ENCODE measurements around the gene ACAA1. TPM values are rescaled to one million over a fixed set of nuclear protein-coding genes. Genes with fewer than 3 reads are reported as not detected.
"Not testable (repeated sequence)": the region's sequence is repeated elsewhere in the genome, so short reads cannot be mapped to it uniquely, and the experiment has no call there.

The ACAA1 gene
- total RNA-seq, 1 donor from 2014 or later = 135 TPM

DNA sequence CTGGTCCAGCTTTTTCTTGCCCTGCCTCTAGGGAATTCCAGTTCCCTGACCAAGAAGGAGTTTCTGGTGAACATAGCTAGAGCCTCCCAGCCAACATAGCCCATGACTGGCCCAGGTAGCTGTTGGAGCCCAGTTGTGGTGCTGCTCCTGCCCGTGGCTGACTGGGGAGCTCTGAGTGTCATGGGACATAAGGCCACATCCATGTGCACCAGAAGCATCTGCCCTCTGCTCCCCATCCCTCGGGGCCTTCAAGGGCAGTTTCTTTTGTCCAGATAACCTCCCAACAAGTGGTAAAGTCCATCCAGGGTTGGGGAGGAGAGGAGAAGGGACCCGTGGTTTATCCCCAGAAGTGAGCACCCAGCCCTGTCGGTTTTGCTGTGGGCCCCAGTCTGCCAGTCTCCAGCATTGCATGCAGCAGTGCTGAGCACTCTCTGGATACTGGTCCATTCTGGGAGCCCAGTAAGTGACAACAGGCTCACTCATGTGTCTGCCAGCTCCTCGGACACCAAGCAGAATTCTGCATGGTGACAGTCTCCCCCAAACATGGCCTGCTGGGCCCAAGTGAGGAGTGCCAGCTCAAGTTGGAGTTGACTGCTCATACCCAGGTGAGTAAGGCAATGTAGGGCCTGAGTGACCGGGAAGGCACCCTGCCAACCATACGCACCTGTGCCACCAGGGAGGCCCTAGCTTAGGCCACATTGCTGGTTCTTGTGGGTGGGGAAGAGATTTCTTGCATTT lies 28.8 kb downstream of the ACAA1 start:
- no peak for DNase-seq (ENCODE audit: low spot score)

DNA sequence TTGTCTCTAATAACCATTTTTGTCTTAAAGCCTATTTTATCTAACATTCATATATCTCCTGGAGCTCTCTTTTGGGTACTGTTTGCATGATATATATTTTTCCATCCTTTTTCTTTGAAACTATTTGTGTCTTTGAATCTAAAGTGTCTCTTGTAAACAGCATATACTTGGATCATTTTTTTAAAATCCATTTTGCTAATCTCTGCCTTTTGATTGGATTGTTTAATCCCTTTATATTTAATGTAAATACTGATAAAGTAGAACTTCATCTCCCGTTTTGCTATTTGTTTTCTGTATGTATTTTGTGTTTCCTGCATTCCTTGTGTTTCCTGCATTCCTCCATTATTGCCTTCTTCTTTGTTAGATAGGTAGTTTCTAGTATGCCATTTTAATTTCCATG lies 31.4 kb downstream of the ACAA1 start:
- no peak for DNase-seq (ENCODE audit: low spot score)

DNA sequence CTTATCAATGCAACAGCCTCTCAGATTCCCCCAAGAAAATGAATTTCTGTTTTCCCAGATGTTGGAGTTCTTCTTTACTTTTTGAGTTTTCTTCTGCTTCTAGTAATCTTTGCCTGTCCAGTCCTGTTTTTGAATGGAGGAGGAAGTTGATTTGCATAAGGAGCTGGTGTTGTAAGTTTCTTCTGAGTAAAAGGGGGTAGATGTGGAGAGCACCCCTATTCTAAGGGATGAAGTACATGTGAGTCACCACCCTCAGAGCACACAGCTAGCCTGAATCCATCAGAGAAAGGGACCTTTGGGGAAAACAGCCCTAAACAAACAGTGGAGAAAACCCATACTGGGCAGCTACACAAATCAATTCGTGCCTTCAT lies 34.5 kb downstream of the ACAA1 start:
- DNase-seq (ENCODE audit: low spot score) = no peak

DNA sequence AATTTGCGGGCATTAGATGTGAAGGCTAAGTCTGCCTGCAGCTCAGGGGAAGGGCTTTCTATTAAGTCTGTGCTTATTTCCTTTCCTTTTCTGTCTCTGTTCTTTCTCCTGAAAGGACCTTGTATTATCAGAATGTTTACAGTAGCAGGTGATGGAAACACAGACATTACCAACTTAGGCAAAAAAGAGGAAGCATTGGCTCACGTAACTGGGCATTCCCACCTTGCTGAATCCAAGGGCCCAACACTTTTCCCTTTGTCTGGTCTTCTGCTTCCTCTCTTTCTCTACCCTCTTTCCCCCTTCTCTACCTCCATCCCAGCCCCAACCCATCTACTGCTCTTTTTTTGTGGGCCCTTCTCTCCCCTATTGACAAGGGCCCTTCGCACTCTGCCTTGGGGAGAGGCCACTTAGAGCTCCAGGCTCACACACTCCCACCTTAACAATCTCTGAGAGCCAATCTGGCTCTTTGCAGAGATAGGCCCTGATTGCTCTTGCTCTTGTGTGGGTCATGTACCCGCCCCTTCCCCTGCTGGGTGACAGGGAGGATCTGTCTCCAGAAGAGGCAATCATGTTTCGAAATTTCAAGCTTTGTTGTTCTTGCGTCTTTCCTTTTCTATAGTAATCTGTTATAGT lies 35.0 kb downstream of the ACAA1 start:
- no peak for DNase-seq (ENCODE audit: low spot score)

DNA sequence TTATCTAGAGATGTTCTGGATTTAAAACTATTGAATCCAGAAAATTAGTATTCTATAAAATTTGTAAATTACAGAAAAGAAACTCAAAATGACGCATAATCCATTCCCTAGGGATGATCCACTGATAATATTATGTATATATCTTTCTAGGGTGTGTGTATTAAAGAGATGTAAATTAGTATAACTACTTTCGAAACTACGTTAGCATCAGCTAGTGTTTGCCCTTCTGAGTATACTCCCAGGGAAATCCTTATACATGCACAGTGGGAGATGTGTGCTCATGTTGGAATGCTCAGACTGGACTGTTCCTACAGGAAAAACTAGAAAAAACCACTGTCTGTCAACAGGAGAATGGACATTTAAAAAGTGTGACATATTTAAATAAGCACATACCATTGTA lies 36.4 kb downstream of the ACAA1 start:
- no peak for DNase-seq (ENCODE audit: low spot score)

DNA sequence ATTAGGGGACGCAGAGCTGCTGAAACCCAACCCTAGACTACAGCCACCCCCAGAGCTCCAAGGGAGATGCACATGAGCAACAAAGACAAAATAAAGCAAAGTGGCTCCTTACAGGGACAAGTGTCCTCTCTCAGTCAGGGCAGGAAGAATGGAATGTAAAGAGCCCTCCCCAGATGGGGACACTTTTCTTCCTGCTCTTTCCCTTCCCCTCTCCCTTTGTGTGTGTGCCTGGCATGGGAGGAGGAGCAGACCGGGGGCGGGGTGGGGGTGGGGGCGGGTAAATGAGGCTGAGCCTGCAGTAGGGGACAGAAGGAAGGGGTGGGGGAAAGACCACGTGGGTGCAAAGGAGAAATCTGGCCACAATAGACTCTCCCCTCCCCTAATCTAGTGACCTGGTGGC lies 37.4 kb downstream of the ACAA1 start:
- DNase-seq (ENCODE audit: low spot score) = no peak

DNA sequence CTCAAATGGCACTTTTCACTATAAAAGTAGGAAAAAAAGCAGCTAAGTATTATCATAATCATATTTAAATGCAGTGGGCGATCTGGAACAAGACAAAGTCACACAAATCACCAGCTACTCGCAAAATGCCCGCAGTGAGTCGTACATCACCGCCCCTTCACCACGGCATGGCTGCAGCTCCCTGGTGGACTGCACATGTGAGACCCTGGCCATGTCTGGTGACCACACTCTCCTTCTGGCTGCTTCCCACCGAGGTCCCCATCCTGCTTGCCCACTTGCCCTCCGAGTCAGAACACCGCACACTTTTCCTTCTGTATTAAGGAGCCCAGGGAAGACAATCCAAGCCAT lies 38.6 kb downstream of the ACAA1 start:
- DNase-seq (ENCODE audit: low spot score) = no peak

DNA sequence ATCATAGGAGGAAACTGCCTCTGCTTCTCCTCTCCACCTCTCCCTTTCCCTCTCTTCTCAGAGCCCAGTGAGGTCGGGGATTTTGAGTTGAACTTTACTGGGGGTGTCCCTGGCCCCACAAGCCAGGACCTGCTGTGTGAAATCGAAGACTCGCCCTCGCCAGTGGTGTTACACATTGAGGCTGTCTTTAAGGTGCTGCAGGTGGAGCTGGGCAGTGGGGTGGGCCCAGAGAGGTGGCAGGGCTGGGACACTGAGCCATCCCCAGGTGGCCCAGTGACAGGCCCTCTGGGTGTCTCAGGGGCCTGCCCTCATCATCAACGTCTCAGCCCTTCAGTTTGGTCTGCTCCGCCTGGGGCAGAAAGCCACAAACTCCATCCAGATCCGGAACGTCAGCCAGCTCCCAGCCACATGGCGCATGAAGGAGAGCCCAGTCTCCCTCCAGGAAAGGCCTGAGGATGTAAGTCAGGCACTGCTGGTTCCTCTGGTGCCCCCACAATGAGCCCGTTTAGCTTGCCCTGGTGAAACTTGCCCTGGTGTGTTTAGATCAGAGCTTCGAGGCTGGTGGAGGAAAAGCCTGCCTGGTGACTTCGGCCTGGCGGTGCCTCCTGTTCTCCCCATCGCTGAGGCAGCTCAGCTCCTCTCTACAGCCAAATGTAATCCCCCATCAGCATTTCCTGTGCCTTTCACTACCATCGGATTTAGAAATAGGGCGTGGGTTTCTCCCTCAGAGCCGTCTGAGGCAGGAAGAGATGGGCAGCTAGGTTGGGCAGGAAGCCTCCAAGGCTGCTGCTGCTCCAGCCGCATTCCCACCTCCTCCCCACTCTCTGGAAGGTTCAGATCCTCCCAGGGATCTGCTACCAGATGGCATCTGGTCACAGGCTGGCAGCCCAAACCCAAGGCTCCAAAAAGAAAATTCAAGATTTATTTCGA lies 39.2 kb downstream of the ACAA1 start:
- DNase-seq (ENCODE audit: low spot score) = no peak

DNA sequence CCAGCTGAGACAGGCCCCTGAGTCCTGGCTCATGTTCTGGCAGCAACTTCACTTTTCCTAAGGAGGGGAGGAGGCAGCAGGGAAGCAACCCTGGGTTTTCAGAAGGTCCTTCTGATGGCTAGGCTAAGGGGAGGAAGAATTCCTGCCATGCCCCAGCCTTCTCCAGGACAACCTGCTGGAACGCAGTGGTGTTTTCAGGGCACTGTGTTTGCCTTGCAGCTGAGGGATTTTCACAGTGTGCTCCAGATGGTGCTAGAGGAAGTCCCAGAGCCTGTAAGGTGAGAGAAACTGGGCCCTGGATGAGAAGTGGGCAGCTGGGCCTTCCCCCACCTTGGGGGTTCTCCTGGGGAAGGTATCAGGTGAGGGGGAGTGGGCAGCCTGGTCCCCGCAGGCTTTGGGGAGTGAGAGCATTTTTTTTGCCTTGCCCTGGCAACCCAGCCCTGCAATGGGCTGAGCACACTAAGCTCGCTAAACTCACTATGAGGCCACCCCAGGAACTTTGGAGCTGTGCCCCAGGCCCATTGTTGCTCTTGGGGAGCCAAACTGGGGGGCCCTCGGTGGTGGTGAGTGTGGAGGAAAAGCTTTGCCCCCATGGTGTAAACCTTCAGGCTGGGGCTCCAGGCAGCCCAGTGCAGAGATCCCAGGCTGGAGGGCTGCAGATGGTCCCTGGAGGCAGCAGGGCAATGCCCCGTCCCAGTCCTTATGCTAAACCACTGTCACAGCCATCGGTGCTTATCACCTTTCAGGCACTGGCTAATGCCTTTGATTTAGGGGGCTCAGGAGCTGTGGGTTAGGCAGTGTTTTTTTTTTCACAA lies 41.1 kb downstream of the ACAA1 start:
- no peak for DNase-seq (ENCODE audit: low spot score)

DNA sequence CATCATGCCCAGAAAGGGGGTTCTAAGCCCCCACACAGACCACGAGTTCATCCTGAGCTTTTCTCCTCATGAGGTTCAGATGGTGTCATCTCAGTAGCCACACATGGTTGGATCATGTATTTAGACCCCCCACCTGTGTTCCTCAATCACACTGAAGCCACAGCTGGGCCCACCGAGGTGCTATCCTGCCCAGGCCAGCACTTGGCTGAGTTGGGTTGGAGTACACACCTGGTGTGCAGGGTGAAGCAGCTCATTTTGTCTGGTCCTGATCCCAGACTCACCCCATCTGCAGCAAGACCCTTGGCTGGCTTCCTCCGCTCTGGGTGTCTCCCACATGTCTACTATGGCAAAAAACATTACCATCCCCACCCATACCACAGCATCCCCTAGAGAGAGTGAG lies 41.9 kb downstream of the ACAA1 start:
- DNase-seq (ENCODE audit: low spot score) = no peak

DNA sequence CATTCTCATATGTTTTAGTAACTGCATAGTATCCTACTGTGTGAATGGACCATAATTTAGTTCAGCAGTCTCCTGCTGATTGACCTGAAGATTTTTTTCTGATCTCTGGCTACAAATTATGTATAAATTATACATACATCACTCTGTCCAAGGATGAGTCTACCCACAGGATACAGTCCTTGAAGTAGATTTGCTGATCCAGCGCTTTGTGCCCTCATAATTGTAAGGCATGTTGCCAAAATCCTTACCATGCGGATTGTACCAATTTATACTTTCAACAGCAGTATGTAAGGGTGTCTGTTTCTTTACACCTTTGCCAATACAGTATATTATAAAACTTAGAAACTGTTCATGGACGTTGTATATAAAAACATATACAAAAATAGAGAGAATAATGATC lies 46.5 kb downstream of the ACAA1 start:
- no peak for DNase-seq (ENCODE audit: low spot score)

DNA sequence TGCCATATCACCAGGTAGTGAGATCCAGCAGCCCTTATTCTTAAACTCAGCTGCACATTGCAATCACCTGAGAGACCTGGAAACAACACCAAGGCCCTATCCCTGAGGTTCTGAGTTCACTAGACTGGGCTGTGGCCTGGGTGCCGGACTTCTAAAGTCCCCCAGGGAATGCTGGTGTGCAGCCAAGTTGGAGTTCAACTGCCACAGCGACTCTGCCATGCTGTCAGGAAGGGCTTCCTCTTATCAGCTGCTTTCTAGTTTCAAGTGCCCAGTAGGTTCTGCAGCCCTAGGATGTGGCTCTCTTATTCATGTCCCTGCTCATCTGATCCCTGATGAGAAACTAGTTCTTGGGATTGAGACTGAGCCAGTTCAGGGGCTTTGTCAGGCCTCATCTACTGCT lies 47.8 kb downstream of the ACAA1 start:
- DNase-seq (ENCODE audit: low spot score) = no peak

DNA sequence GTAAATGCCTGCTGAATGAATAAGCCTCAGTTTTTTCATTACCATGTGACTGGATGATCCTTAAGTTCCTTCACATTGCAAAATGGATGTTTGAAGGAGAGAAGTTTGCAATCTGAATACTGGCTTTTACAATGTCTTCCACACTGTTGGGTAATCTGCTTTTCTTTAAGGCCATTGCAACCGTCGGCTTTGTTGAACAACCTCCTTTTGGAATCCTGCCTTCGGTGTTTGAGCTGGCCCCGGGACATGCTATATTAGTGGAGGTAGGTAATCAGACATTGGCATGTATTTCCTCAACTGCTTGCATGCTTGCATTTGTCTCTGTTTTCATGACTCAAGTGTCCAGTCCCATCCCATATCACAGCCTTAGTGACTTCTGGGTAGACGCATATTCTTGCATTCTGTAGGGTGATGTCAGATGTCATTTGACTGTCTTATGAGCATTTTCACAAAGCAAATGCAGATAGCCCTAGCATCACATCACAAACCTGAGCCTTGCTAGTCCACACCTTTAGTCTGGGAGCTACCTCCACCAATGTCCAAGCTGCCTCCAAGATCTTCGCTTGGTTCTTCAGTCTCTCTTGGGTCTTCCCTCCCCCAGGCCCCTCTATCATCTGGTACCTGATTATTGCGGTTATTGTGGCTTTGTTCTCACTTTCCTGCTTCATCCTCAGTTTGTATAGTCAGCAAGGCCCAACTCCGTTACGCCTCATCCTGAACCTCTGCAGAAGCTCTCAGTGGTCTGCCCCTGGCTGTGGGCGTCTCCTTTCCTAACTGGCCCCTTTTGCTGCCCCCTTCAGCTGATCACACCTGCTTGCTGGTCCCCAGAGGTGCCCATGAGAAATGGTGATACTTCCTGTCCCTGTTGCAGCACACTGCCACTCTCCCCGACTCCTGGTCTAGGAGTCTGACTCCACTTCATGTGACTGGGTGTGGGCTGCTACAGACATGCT lies 48.5 kb downstream of the ACAA1 start:
- no peak for DNase-seq (ENCODE audit: low spot score)

DNA sequence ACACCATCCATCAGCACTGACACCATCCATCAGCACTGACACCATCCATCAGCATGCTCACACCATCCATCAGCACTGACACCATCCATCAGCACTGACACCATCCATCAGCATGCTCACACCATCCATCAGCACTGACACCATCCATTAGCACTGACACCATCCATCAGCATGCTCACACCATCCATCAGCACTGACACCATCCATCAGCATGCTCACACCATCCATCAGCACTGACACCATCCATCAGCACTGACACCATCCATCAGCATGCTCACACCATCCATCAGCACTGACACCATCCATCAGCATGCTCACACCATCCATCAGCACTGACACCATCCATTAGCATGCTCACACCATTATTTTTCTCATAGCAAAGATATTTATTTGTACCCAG lies 49.6 kb downstream of the ACAA1 start:
- not testable (repeated sequence) for DNase-seq (ENCODE audit: low spot score)

DNA sequence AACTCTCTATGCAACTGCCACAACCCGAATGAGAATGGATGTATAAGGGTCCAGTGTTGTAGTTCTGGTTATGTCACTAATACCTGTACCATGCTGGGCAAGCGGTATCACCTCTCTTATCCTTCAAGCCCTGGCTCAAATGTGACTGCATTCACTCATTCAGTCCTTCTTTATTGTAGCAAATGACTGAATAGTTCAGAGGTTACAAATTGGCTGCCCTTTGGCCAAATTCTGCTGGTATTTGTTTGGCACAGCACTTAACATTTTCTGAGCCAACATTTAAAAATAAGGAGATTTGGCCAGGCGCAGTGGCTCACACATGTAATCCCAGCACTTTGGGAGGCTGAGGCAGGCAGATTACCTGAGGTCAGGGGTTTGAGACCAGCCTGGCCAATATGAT lies 50.4 kb downstream of the ACAA1 start:
- DNase-seq (ENCODE audit: low spot score) = no peak

DNA sequence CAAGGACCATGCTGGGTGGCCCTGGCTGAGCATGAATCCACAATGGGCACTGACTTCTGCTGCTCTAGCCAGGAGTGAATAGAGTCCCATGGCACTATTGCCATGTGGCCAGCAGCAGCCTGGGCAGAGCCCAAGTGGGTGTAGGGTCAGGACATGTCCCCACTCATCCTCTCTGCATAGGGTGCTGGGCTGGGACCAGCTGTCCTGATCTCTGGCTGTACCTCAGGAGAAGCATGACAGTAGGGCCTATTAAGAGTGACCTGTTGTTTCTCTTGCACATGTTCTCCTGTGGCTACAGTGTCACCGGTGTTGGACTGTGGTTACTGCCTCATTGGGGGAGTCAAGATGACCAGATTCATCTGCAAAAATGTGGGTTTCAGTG lies 51.0 kb downstream of the ACAA1 start:
- DNase-seq (ENCODE audit: low spot score) = no peak

DNA sequence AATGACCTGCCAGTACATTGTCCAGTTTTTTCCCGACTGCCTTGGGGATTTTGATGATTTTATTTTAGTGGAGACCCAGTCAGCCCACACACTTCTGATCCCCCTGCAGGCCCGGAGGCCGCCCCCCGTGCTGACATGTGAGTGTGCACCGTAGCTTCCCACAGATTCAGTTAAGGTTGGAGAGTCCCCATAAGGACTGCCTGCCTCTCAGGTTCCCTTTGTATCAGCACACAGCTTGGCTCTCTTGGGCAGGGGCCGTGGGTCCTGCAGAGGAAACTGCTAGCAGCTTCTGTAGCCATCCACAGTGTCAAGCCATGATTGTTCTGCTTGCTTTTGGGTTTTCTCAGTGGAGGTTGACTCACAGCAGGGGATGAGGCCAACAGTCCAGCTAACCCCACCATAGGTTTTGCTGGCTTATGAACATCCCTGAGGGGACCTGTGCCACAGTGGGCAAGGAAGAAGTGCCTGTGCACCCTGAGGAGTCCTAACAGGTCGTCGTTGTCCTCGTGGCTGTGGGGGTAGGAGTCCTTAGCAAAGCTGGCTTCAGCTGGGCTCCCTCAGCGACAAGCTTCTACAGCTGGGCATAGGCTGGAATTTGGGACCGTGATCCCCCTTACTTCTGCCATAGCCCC lies 51.5 kb downstream of the ACAA1 start:
- DNase-seq (ENCODE audit: low spot score) = no peak

DNA sequence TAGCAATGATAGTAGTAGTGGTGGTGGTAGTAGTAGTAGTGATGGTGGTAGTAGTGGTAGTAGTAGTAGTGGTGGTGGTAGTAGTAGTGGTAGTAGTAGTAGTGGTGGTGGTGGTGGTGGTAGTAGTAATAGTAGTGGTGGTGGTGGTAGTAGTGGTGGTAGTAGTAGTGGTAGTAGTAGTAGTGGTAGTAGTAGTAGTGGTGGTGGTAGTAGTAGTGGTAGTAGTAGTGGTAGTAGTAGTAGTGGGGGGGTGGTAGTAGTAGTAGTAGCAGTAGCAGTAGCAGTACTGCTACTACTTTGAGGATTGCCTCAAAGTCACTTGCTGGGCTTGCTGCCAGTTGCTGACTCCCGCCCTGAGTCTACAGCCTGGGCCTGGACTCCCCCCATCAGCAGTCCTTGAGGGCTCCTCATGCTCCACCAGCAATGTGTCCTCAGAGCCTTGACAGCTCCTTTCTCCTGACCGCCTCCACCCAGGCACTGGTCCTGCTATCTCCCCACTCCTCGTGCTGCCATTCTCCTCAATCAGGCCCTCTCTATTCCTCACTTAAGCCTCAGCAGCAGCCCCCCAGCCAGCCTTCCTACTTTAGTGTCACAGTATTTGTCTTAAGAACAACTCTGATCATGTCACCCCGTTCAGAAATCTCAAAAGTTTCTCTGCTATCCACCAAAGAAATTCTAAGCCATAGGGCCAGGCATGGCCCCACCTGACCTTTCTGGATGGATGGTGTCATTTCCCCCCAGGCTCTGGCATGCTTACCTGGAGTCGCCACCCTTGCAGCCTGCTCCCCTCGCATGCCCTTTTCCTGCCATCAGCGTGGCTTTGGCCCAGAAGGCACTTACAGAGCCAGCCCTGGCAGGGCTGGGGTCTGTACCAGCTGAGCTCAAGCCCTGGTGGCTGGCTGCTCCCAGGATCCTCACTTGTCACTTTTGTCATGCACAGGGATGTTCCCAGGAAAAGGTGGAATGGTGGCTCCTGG lies 52.3 kb downstream of the ACAA1 start:
- no peak for DNase-seq (ENCODE audit: low spot score)

DNA sequence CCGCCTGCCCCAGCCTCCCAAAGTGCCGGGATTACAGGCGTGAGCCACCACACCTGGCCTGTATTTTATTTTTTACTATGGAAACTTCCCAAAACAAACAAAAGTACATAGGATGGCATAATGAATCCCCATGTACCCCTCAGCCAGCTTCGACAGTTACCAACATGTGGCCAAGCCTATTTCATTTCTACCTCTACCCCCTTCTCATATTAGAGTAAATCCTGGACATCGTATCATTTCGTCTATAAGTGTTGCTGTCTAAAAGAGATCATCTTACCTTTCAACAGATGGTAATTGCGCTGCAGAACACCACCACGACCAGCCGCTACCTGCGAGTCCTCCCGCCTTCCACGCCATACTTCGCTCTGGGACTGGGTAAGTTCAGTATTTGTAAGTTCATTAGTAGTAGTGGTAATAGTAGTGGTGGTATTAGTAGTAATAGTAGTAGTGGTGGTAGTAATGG lies 53.0 kb downstream of the ACAA1 start:
- no peak for DNase-seq (ENCODE audit: low spot score)

Measured in ureter (tissue), 1 donor.